Activated CD8-positive, alpha-beta T cell treated with anti-CD3 and anti-CD28 coated beads for 36 hours (primary cell): ENCODE measurements around the gene ADCYAP1R1. TPM values are rescaled to one million over a fixed set of nuclear protein-coding genes. Genes with fewer than 3 reads are reported as not detected.

ENCODE experiments used
- ATAC-seq: fragments of 200-7000 bp; cut with Tn5 transposase; one replicate; pipeline ENCODE4 v1.10.0; 2021; ENCODE audit warnings: mild to moderate bottlenecking, moderate library complexity
- CTCF ChIA-PET: fragments of 350-600 bp; sonication (Branson Sonifier 250); formaldehyde crosslinking; loops from one replicate; lab custom pipeline; 2021; ENCODE audit warnings: antibody characterized with exemption; lab: Charles Lee
- POLR2A ChIA-PET: fragments of 350-600 bp; sonication (Branson Sonifier 250); formaldehyde crosslinking; loops from one replicate; lab custom pipeline; 2021; ENCODE audit warnings: antibody characterized with exemption; lab: Charles Lee
- DNase-seq: peaks from one replicate; pipeline ENCODE4 v3.0.0-alpha.2; 2020
- H3K27ac Mint-ChIP-seq: one replicate; pipeline ENCODE4 v1.8.0; 2021; ENCODE audit warnings: mild to moderate bottlenecking, mixed read lengths
- H3K27me3 Mint-ChIP-seq: one replicate; pipeline ENCODE4 v1.8.0; 2021; ENCODE audit warnings: mixed read lengths
- H3K36me3 Mint-ChIP-seq: one replicate; pipeline ENCODE4 v1.8.0; 2021; ENCODE audit warnings: low read depth, mixed read lengths
- H3K4me1 Mint-ChIP-seq: one replicate; pipeline ENCODE4 v1.8.0; 2021; ENCODE audit warnings: low read depth, mixed read lengths
- H3K4me3 Mint-ChIP-seq: one replicate; pipeline ENCODE4 v1.8.0; 2021; ENCODE audit warnings: mild to moderate bottlenecking, moderate library complexity, mixed read lengths
- H3K9me3 Mint-ChIP-seq: one replicate; pipeline ENCODE4 v1.8.0; 2021; ENCODE audit warnings: mixed read lengths
- intact Hi-C: fragments of 100-400 bp; cut with micrococcal nuclease; formaldehyde crosslinking; loops from one replicate; pipeline ENCODE4 v1.10.0; 2022
- total RNA-seq, 2 experiments: library from RNA; stranded (reverse); gene quantifications; one replicate each; pipeline ENCODE4 v1.2.3, GENCODE V29; 2021
- TF ChIP-seq, protein P1 (sequence below): fragments of 200-600 bp; IDR thresholded peaks from one replicate; pipeline ENCODE4 v1.8.0; 2022; ENCODE audit warnings: antibody characterized with exemption, mild to moderate bottlenecking

ADCYAP1R1 gene
- total RNA-seq, 2 experiments from 2014 or later = not detected

DNA sequence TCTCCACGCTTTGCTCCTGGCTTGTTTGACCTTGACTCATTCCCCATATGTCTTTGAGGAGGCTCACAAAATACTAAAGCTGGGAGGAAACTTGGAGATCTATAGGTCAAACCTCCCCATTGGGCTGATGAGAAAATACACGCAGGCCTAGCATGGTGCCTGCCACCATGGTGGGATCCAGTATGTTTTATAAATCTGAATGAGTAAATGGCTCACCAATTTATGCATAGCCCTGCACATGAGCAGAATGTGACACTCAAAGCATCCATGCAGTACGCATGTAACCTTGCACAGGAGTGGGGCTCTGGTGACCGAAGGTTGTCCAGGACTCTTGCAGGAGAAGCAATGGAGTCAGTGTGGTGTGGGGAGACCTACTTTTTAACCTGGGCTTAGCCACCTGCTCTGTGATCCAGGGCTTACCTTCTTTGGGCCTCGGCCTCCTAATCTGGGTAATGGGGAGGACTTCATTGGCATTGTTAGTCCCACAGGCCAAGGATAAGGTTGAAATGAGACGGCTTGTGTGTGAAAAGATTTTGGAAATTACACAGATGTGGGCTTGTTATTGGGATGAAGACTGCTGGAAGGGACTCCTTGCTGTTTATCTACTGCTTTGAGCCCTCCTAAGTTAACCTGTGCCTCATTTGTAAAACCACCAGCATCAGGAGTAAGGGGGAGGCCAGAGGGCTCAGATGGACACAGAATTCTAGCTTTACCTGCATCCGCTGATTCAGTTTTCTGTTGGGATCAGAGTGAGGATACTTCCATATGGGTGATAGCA is 58.4 kb downstream of the ADCYAP1R1 start:
- Mint-ChIP-seq H3K27me3 (peaks cover 3% of the 10 kb centered on the region), H3K9me3 (no peaks in the 10 kb centered on the region), H3K27ac (no peak overlapping the region), H3K4me3 (no peak overlapping the region), H3K36me3 (no peaks in the 10 kb centered on the region), H3K4me1 (no peaks in the 10 kb centered on the region)
- CTCF ChIA-PET = interaction anchor here (3.1 kb wide), 1 partner anchor 12 kb away, joined by 13 read pairs; no protein-coding TSS in a partner anchor
- TF ChIP-seq, protein P1, sequence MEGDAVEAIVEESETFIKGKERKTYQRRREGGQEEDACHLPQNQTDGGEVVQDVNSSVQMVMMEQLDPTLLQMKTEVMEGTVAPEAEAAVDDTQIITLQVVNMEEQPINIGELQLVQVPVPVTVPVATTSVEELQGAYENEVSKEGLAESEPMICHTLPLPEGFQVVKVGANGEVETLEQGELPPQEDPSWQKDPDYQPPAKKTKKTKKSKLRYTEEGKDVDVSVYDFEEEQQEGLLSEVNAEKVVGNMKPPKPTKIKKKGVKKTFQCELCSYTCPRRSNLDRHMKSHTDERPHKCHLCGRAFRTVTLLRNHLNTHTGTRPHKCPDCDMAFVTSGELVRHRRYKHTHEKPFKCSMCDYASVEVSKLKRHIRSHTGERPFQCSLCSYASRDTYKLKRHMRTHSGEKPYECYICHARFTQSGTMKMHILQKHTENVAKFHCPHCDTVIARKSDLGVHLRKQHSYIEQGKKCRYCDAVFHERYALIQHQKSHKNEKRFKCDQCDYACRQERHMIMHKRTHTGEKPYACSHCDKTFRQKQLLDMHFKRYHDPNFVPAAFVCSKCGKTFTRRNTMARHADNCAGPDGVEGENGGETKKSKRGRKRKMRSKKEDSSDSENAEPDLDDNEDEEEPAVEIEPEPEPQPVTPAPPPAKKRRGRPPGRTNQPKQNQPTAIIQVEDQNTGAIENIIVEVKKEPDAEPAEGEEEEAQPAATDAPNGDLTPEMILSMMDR = no peak
- no peak for DNase-seq
- ATAC-seq = no peak
- intact Hi-C loops = no loop called here
- POLR2A ChIA-PET = no interaction called here

DNA sequence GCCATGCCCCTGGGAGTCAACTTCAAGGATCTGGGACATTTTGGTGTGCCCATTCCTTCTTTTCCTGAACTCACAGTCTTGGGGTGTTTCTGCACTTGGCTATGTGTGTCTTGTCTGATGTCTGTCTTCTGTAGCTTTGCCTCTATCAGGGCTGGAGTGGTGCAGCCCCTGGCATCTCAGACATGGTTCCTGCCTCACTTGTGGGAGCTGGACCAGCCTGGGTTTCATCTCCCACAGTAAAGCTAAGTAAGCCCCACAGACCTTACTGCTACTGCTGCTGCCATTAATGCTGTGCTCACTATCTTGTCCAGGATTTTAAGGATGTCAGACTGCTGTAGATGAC is 59.0 kb downstream of the ADCYAP1R1 start:
- no peaks in the 10 kb centered on the region for H3K9me3 Mint-ChIP-seq
- no peak for ATAC-seq
- CTCF ChIA-PET = interaction anchor here (3.1 kb wide), 1 partner anchor 12 kb away, joined by 13 read pairs; no protein-coding TSS in a partner anchor
- no peak overlapping the region for H3K4me3 Mint-ChIP-seq
- POLR2A ChIA-PET = no interaction called here
- DNase-seq = no peak
- intact Hi-C loops = no loop called here
- TF ChIP-seq, protein P1 = no peak
- peaks cover 3% of the 10 kb centered on the region for H3K27me3 Mint-ChIP-seq
- H3K36me3 Mint-ChIP-seq = no peaks in the 10 kb centered on the region
- H3K27ac Mint-ChIP-seq = no peak overlapping the region
- no peaks in the 10 kb centered on the region for H3K4me1 Mint-ChIP-seq

- Mint-ChIP-seq H3K9me3 (no peaks in the 10 kb centered on the region), H3K27me3 (peaks cover 3% of the 10 kb centered on the region), H3K27ac (no peak overlapping the region), H3K36me3 (no peaks in the 10 kb centered on the region), H3K4me1 (no peaks in the 10 kb centered on the region), H3K4me3 (no peak overlapping the region)
- TF ChIP-seq, protein P1 = no peak
- no peak for ATAC-seq
- POLR2A ChIA-PET = no interaction called here
- DNase-seq = no peak
- CTCF ChIA-PET = interaction anchor here (1.9 to 3.1 kb wide), 3 partner anchors 9 to 130 kb away, joined by 5 to 13 read pairs (median 9); no protein-coding TSS in a partner anchor
- intact Hi-C loops = no loop called here
Measured at GRCh38 chr7:31113660-31114059, 61.6 kb downstream of the ADCYAP1R1 start.

GRCh38 chr7:31114593-31115343 is 62.7 kb downstream of the ADCYAP1R1 start:
- no peaks in the 10 kb centered on the region for H3K4me1 Mint-ChIP-seq
- DNase-seq = peak; percentile 8
- no peak for ATAC-seq
- TF ChIP-seq, protein P1 = no peak
- intact Hi-C loops = no loop called here
- H3K36me3 Mint-ChIP-seq = no peaks in the 10 kb centered on the region
- no peaks in the 10 kb centered on the region for H3K9me3 Mint-ChIP-seq
- ChIA-PET CTCF (interaction anchor here (1.0 to 1.9 kb wide), 3 partner anchors 8 to 131 kb away, joined by 3 to 5 read pairs (median 4); no protein-coding TSS in a partner anchor), POLR2A (no interaction called here)
- H3K27me3 Mint-ChIP-seq = peaks cover 3% of the 10 kb centered on the region
- H3K27ac Mint-ChIP-seq = no peak overlapping the region
- H3K4me3 Mint-ChIP-seq = no peak overlapping the region
